ENCODE data around the gene SEBOX. TPM values are rescaled to one million over a fixed set of nuclear protein-coding genes. Genes with fewer than 3 reads are reported as not detected.

The SEBOX gene
- total and polyA plus RNA-seq, 2 donors (not counting 1 experiment from before 2014, with no cell fraction given): not detected

- Histone ChIP-seq H3K27me3 (replicated peaks in 1 of 4; ENCODE audit: control extremely low read depth in 1 of 4, control insufficient read depth in 3 of 4, insufficient read depth in 4 of 4, low read length in 3 of 4) (no peaks in the 10 kb centered on the region), H3K27ac (ENCODE audit: low read length in 2 of 2) (peak overlapping the region; percentile 63 to 95), H3K79me2 (ENCODE audit: control insufficient read depth, insufficient read depth, low read length) (peaks cover 85% of the 10 kb centered on the region), H3K9ac (ENCODE audit: low read length) (peak overlapping the region; percentile 87), H3K9me3 (ENCODE audit: control extremely low read depth in 1 of 3, control insufficient read depth in 2 of 3, insufficient read depth in 1 of 3, low read length in 2 of 3) (no peaks in the 10 kb centered on the region), H4K20me1 (ENCODE audit: control insufficient read depth, insufficient read depth, low read length, poor library complexity, severe bottlenecking) (peaks cover 24% of the 10 kb centered on the region), H2AFZ (ENCODE audit: insufficient read depth, low read depth, low read length, poor library complexity, severe bottlenecking) (peak overlapping the region; percentile 90), H3K4me2 (replicated peaks; ENCODE audit: low read depth, low read length, poor library complexity, severe bottlenecking) (peak overlapping the region; percentile 82), H3K36me3 (replicated peaks in 1 of 2; ENCODE audit: control extremely low read depth in 1 of 2, control insufficient read depth in 1 of 2, extremely low read depth in 1 of 2, insufficient read depth in 2 of 2, low read length in 1 of 2) (peaks cover 0 to 23% of the 10 kb centered on the region in 2 experiments), H3K4me3 (ENCODE audit: control extremely low read depth in 1 of 5, extremely low read depth in 1 of 5, insufficient read depth in 1 of 5, low read depth in 2 of 5, low read length in 4 of 5) (peak overlapping the region; percentile 66 to 89 (median 82)), H3K4me1 (ENCODE audit: control insufficient read depth in 2 of 2, insufficient read depth in 2 of 2, low read length in 2 of 2) (peaks cover 19 to 24% of the 10 kb centered on the region in 2 donors)
- Mint-ChIP-seq H3K4me1 (peaks cover 35% of the 10 kb centered on the region), H3K27me3 (no peaks in the 10 kb centered on the region), H3K9me3 (ENCODE audit: insufficient read depth) (no peaks in the 10 kb centered on the region), H3K27ac (peak overlapping the region; percentile 91), H3K4me3 (peak overlapping the region; percentile 93)
- 10% methylated on average over 22 of the region's 29 CpGs for WGBS (ENCODE audit: insufficient coverage)
- POLR2A ChIA-PET: interaction anchor here (0.6 to 2.1 kb wide), 8 partner anchors 17 to 616 kb away, joined by 3 to 25 read pairs (median 6); partner anchors contain the start of genes PHF12, POLDIP2 and TMEM97
- intact Hi-C loops (cut with micrococcal nuclease): loop anchor here (1.0 to 5.0 kb wide), 5 partner anchors 17 to 984 kb away; partner anchors contain the start of genes PIGS, POLDIP2, SARM1 and TMEM97
- TF ChIP-seq EZH2 (IDR thresholded peaks at IDR 0.05; ENCODE audit: borderline replicate concordance, insufficient read depth, low read depth, low read length, poor library complexity, severe bottlenecking) (no peak), CTCF (IDR thresholded peaks at IDR 0.05) (no peak)
- CTCF ChIA-PET: interaction anchor here (1.0 to 2.1 kb wide), 9 partner anchors 17 to 617 kb away, joined by 3 to 14 read pairs (median 6); partner anchors contain the start of genes POLDIP2, SARM1 and TMEM97
- no peak for DNase-seq
- no peak for ATAC-seq (ENCODE audit: low read depth)
Observed at GRCh38 chr17:28335959-28336871, 28.8 kb downstream of the SEBOX start.

Data from B cell (primary cell).